PFSK-1 (cell line): Measurements from ENCODE around the gene RXRB.

ENCODE experiments used
- POLR2AphosphoS5 ChIP-seq: IDR thresholded peaks from 2 replicates; pipeline ENCODE4 v1.6.1; 2012; ENCODE audit warnings: low read depth, mild to moderate bottlenecking, control low read depth, low read length, moderate library complexity
- TAF1 ChIP-seq: IDR thresholded peaks from 2 replicates; pipeline ENCODE4 v1.6.1; 2012; ENCODE audit warnings: low read length, control low read depth, borderline replicate concordance; ENCODE audit not compliant: insufficient read depth
- TF ChIP-seq, protein P1 (sequence below), 2 experiments: IDR thresholded peaks; 2 replicates each; pipeline versions ENCODE4 v1.6.1 to v1.8.0; 2011 to 2012; ENCODE audit warnings: low read depth in 2 of 2, low read length in 2 of 2, control low read depth in 1 of 2, inconsistent platforms in 1 of 2, mild to moderate bottlenecking in 1 of 2, moderate library complexity in 1 of 2; ENCODE audit not compliant: insufficient read depth in 1 of 2

- TF ChIP-seq POLR2AphosphoS5: no peak
- TF ChIP-seq, protein P1, sequence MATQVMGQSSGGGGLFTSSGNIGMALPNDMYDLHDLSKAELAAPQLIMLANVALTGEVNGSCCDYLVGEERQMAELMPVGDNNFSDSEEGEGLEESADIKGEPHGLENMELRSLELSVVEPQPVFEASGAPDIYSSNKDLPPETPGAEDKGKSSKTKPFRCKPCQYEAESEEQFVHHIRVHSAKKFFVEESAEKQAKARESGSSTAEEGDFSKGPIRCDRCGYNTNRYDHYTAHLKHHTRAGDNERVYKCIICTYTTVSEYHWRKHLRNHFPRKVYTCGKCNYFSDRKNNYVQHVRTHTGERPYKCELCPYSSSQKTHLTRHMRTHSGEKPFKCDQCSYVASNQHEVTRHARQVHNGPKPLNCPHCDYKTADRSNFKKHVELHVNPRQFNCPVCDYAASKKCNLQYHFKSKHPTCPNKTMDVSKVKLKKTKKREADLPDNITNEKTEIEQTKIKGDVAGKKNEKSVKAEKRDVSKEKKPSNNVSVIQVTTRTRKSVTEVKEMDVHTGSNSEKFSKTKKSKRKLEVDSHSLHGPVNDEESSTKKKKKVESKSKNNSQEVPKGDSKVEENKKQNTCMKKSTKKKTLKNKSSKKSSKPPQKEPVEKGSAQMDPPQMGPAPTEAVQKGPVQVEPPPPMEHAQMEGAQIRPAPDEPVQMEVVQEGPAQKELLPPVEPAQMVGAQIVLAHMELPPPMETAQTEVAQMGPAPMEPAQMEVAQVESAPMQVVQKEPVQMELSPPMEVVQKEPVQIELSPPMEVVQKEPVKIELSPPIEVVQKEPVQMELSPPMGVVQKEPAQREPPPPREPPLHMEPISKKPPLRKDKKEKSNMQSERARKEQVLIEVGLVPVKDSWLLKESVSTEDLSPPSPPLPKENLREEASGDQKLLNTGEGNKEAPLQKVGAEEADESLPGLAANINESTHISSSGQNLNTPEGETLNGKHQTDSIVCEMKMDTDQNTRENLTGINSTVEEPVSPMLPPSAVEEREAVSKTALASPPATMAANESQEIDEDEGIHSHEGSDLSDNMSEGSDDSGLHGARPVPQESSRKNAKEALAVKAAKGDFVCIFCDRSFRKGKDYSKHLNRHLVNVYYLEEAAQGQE (IDR thresholded peaks at IDR 0.05; ENCODE audit: insufficient read depth in 1 of 2, low read depth in 2 of 2, low read length in 2 of 2): no peak
- no peak for TF ChIP-seq TAF1
Observed at GRCh38 chr6:33172688-33173534, 27.6 kb downstream of the RXRB start.
